ENCODE data around the gene TXNDC11. TPM values are rescaled to one million over a fixed set of nuclear protein-coding genes. Genes with fewer than 3 reads are reported as not detected.

Gene TXNDC11
- total and polyA plus RNA-seq, 2 donors (not counting 3 experiments of a cell fraction or from before 2014, with no cell fraction given): 42.5 to 66.0 TPM

- CTCF ChIA-PET: interaction anchor here (0.8 to 1.0 kb wide), 2 partner anchors 9 to 18 kb away, joined by 3 read pairs; no protein-coding TSS in a partner anchor
- no TSS peak for BruUV-seq (replicated peaks)
- no peaks in the 10 kb centered on the region for H3K27me3 ChIP-seq (ENCODE audit: control insufficient read depth in 2 of 2, insufficient read depth in 2 of 2, low read length in 2 of 2)
- H3K36me3 ChIP-seq (ENCODE audit: control insufficient read depth in 2 of 2, extremely low read depth in 1 of 2, insufficient read depth in 2 of 2, low read length in 2 of 2): peaks cover 14 to 43% of the 10 kb centered on the region in 2 experiments
- H3K9ac ChIP-seq (replicated peaks; ENCODE audit: extremely low read depth, insufficient read depth, low read length): no peak overlapping the region
- no peaks in the 10 kb centered on the region for H3K4me1 ChIP-seq (ENCODE audit: control insufficient read depth, extremely low read depth, insufficient read depth, low read length)
- H3K4me2 ChIP-seq (ENCODE audit: insufficient read depth, low read length): no peak overlapping the region
- TF ChIP-seq EZH2 (IDR thresholded peaks at IDR 0.05; ENCODE audit: borderline replicate concordance, low read depth, low read length, severe bottlenecking): no peak
- no peak for TF ChIP-seq GATA2 (IDR thresholded peaks at IDR 0.05; ENCODE audit: insufficient read depth, insufficient read length, low read depth, low read length)
- TF ChIP-seq JUN (IDR thresholded peaks at IDR 0.05; ENCODE audit: borderline replicate concordance, insufficient read depth, insufficient read length, low read depth): no peak
- no peak for TF ChIP-seq POLR2A (IDR thresholded peaks at IDR 0.05; ENCODE audit: low read depth, low read length)
- TF ChIP-seq POLR2AphosphoS5 (IDR thresholded peaks at IDR 0.05; ENCODE audit: insufficient read depth, low read depth, low read length): no peak
- TF ChIP-seq MYC (IDR thresholded peaks at IDR 0.05; ENCODE audit: low read depth, low read length): no peak
- TF ChIP-seq, protein P1, sequence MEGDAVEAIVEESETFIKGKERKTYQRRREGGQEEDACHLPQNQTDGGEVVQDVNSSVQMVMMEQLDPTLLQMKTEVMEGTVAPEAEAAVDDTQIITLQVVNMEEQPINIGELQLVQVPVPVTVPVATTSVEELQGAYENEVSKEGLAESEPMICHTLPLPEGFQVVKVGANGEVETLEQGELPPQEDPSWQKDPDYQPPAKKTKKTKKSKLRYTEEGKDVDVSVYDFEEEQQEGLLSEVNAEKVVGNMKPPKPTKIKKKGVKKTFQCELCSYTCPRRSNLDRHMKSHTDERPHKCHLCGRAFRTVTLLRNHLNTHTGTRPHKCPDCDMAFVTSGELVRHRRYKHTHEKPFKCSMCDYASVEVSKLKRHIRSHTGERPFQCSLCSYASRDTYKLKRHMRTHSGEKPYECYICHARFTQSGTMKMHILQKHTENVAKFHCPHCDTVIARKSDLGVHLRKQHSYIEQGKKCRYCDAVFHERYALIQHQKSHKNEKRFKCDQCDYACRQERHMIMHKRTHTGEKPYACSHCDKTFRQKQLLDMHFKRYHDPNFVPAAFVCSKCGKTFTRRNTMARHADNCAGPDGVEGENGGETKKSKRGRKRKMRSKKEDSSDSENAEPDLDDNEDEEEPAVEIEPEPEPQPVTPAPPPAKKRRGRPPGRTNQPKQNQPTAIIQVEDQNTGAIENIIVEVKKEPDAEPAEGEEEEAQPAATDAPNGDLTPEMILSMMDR (IDR thresholded peaks at IDR 0.05; ENCODE audit: extremely low read depth in 1 of 2, insufficient read depth in 1 of 2, low read depth in 1 of 2, low read length in 2 of 2): no peak
- dilution Hi-C loops (cut with MboI; ENCODE audit: extremely low pct_ligation_motif_present, low sequenced_read_pairs) (no loop called here), intact Hi-C loops (cut with micrococcal nuclease) (no loop called here)
- FAIRE-seq (no peak), DNase-seq (ENCODE audit: low read depth, low spot score) (no peak)
- H3K79me2 ChIP-seq (ENCODE audit: control insufficient read depth, insufficient read depth, low read length): no peaks in the 10 kb centered on the region
- H3K9me3 ChIP-seq (replicated peaks; ENCODE audit: control insufficient read depth, insufficient read depth, low read length): no peaks in the 10 kb centered on the region
- no peak overlapping the region for H3K4me3 ChIP-seq (replicated peaks in 1 of 3; ENCODE audit: insufficient read depth in 1 of 3, low read depth in 1 of 3, low read length in 3 of 3)
- POLR2A ChIA-PET: no interaction called here
- no peaks in the 10 kb centered on the region for H3K9me1 ChIP-seq (replicated peaks; ENCODE audit: control insufficient read depth, extremely low read depth, insufficient read depth, low read length)
- H3K27ac ChIP-seq (ENCODE audit: insufficient read depth, low read depth, low read length): no peak overlapping the region
- H4K20me1 ChIP-seq (replicated peaks; ENCODE audit: control insufficient read depth, extremely low read depth, insufficient read depth, low read length): no peaks in the 10 kb centered on the region
- no peak overlapping the region for H2AFZ ChIP-seq (ENCODE audit: low read depth, low read length)
Measured at GRCh38 chr16:11679941-11680911, 62.4 kb downstream of the TXNDC11 start.

Data from endothelial cell of umbilical vein (primary cell).